ENCODE measurements around the gene FMC1. TPM values are rescaled to one million over a fixed set of nuclear protein-coding genes. Genes with fewer than 3 reads are reported as not detected.
"Not testable (repeated sequence)": the region's sequence is repeated elsewhere in the genome, so short reads cannot be mapped to it uniquely, and the experiment has no call there.

FMC1 gene
- total RNA-seq, 2 donors from 2014 or later = 6.0 to 43.8 TPM

- 74 to 77% methylated on average over 5 of the region's 5 CpGs for WGBS, 2 donors
- H3K9me3 ChIP-seq = no peaks in the 10 kb centered on the region
- intact Hi-C loops (cut with DNase I) = no loop called here
Observed at GRCh38 chr7:139317939-139318505, 23.1 kb upstream of the FMC1 start.

GRCh38 chr7:139321071-139321745 is 19.9 kb upstream of the FMC1 start:
- TF ChIP-seq POLR2A (IDR thresholded peaks at IDR 0.05) (no peak), CTCF (IDR thresholded peaks at IDR 0.05) (peak in 4 of 7 experiments; percentile 23 to 57 (median 28))
- no peak overlapping the region for H3K4me3 ChIP-seq
- WGBS, 2 donors = 55 to 61% methylated on average over 10 to 11 of the region's 11 CpGs
- no peaks in the 10 kb centered on the region for H3K4me1 ChIP-seq
- H3K9me3 ChIP-seq = no peaks in the 10 kb centered on the region
- H3K36me3 ChIP-seq (replicated peaks in 1 of 2; ENCODE audit: insufficient read depth in 1 of 2, low read depth in 2 of 2) = no peaks in the 10 kb centered on the region
- no peaks in the 10 kb centered on the region for H3K27me3 ChIP-seq
- intact Hi-C loops (cut with DNase I) = no loop called here
- H3K27ac ChIP-seq = no peak overlapping the region
- ATAC-seq (no peak), DNase-seq (peak in 1 of 4 donors; percentile 17)

More at GRCh38 chr7:139317939-139318505, 23.1 kb upstream of the FMC1 start:
- Histone ChIP-seq H3K4me1 (no peaks in the 10 kb centered on the region), H3K4me3 (no peak overlapping the region), H3K27me3 (no peaks in the 10 kb centered on the region), H3K36me3 (replicated peaks in 1 of 2; ENCODE audit: insufficient read depth in 1 of 2, low read depth in 2 of 2) (no peaks in the 10 kb centered on the region), H3K27ac (no peak overlapping the region)
- ATAC-seq (no peak), DNase-seq (no peak)
- TF ChIP-seq POLR2A (IDR thresholded peaks at IDR 0.05) = no peak
- no peak for TF ChIP-seq CTCF (IDR thresholded peaks at IDR 0.05)

GRCh38 chr7:139324709-139325108 is 16.4 kb upstream of the FMC1 start:
- DNase-seq; intact Hi-C loops (cut with DNase I); H3K27me3 ChIP-seq; H3K4me3 ChIP-seq; H3K36me3 ChIP-seq (replicated peaks in 1 of 2; ENCODE audit: insufficient read depth in 1 of 2, low read depth in 2 of 2); H3K9me3 ChIP-seq; H3K4me1 ChIP-seq; ATAC-seq; H3K27ac ChIP-seq: not testable (repeated sequence)
- 93 to 94% methylated on average over 11 of the region's 11 CpGs for WGBS, 2 donors

- ATAC-seq (no peak), DNase-seq (no peak)
- H3K9me3 ChIP-seq = no peaks in the 10 kb centered on the region
- peaks cover 8% of the 10 kb centered on the region for H3K4me1 ChIP-seq
- no peak overlapping the region for H3K27ac ChIP-seq
- TF ChIP-seq POLR2A (IDR thresholded peaks at IDR 0.05) (no peak), CTCF (IDR thresholded peaks at IDR 0.05) (no peak)
- intact Hi-C loops (cut with DNase I) = no loop called here
- 56 to 74% methylated on average over 2 of the region's 2 CpGs for WGBS, 2 donors
- no peaks in the 10 kb centered on the region for H3K27me3 ChIP-seq
- no peak overlapping the region for H3K4me3 ChIP-seq
- no peaks in the 10 kb centered on the region for H3K36me3 ChIP-seq (replicated peaks in 1 of 2; ENCODE audit: insufficient read depth in 1 of 2, low read depth in 2 of 2)
Observed at GRCh38 chr7:139328375-139328774, 12.8 kb upstream of the FMC1 start.

GRCh38 chr7:139329119-139329518 is 12.0 kb upstream of the FMC1 start:
- WGBS, 2 donors = 46 to 68% methylated on average over 2 of the region's 2 CpGs
- Histone ChIP-seq H3K27ac (no peak overlapping the region), H3K27me3 (no peaks in the 10 kb centered on the region), H3K9me3 (no peaks in the 10 kb centered on the region), H3K4me1 (peaks cover 10% of the 10 kb centered on the region), H3K36me3 (replicated peaks in 1 of 2; ENCODE audit: insufficient read depth in 1 of 2, low read depth in 2 of 2) (no peaks in the 10 kb centered on the region), H3K4me3 (no peak overlapping the region)
- ATAC-seq (no peak), DNase-seq (no peak)
- intact Hi-C loops (cut with DNase I) = no loop called here
- TF ChIP-seq POLR2A (IDR thresholded peaks at IDR 0.05) = no peak
- no peak for TF ChIP-seq CTCF (IDR thresholded peaks at IDR 0.05)
